OCI-LY1 (cell line): ENCODE data around the gene ANKIB1.

Experiments used
- CTCF ChIP-seq: fragments of 200-600 bp; sonication (generic), shearing (Covaris generic); IDR thresholded peaks from 2 replicates; pipeline ENCODE4 v1.5.1; 2017; ENCODE audit warnings: mild to moderate bottlenecking, antibody characterized with exemption, low read length, moderate library complexity, mixed read lengths
- EZH2 ChIP-seq: fragments of 200-600 bp; sonication (generic), shearing (Covaris generic); IDR thresholded peaks from 2 replicates; pipeline ENCODE4 v1.8.0; 2017; ENCODE audit warnings: borderline replicate concordance, mixed run types, mild to moderate bottlenecking, antibody characterized with exemption, low read length, moderate library complexity, mixed read lengths

- no peak for TF ChIP-seq CTCF
- TF ChIP-seq EZH2 = no peak
Observed at GRCh38 chr7:92435542-92435941, 189.8 kb downstream of the ANKIB1 start.
